Measurements from ENCODE around the gene CGB7.

The CGB7 gene

DNA sequence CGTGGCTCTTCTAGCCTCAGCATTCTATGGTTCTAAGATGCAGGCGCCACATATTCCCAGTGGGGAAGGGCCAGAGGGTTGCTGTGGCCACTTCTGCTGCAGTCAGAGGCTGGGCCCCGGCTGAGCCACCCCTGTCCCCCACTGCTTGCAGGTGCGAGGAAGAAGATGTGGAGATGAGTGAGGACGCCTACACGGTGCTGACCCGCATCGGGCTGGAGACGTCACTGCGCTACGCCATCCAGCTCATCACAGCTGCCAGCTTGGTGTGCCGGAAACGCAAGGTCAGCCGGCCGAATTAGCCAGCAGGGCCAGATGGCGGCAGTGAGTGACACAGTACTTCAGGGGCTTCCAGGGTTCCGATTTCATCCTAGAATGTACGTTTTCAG is 42.7 kb downstream of the CGB7 start:
- no peak for DNase-seq

DNA sequence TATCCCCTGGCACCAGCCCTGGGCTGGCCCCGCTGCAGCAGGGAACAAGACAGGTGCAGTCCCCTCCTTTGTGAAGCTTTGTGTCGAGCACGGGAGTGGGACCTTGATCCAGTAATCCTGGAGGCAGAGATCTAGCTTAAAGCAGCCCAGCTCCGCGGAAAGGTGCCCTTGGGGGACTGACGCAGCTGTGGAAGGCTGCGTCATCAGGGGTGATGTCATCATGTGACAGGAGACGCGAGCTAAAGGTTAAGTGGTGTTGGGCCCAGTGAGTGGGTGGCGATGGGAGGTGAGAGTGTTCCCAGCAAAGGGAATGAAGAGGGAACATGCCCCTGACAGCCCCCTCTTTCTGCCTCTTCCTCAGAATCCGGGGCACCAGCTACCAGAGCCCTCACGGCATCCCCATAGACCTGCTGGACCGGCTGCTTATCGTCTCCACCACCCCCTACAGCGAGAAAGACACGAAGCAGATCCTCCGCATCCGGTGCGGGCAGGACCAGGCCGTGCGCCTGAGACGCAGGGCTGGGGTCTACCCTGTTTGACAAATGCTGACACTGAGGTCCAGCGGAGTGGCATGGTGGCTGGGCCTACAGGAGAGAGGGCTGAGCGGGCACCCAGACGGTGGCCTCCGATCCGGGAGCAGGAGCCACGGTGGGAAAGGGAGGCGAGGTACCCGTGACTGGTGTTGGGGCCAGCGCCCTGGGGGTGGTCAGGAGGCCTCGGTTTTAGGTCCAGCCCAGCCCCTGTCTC is 43.3 kb downstream of the CGB7 start:
- DNase-seq, result no peak

DNA sequence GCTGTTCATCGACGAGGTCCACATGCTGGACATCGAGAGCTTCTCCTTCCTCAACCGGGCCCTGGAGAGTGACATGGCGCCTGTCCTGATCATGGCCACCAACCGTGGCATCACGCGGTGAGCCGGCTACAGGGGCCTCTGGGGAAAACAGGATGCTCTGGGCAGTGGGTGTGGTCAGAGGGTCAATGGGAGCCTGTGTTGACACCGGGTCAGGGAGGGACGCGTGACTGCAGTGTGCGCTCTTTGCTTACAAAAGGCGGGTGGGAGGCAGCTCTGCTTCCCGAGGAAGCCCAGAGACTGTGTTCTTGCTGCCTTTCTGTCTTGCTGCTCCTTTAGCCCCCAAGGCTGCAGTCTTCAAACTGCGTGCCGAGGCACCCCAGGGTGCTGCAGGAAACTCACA is 46.4 kb downstream of the CGB7 start:
- DNase-seq, result no peak

DNA sequence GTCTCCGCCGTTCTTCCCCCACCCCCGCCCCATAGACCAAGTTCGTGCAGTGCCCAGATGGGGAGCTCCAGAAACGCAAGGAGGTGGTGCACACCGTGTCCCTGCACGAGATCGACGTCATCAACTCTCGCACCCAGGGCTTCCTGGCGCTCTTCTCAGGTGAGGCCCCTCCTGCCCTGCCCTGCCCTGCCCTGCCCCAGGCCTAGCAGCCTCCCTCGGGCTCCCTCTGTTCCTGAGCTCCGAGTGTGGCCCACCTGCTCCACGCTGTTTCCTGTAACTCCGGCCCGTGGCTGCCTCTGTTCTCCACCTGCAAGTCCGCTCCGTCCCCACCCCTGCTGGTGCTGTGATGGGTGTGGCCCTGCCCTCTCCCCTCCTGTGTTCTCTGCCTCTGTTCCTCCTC is 47.1 kb downstream of the CGB7 start:
- DNase-seq, result no peak

- DNase-seq, result no peak
Measured at GRCh38 chr19:49009828-49010227, 47.7 kb downstream of the CGB7 start.

GRCh38 chr19:49006905-49007304 is 50.6 kb downstream of the CGB7 start:
- no peak for DNase-seq

DNA sequence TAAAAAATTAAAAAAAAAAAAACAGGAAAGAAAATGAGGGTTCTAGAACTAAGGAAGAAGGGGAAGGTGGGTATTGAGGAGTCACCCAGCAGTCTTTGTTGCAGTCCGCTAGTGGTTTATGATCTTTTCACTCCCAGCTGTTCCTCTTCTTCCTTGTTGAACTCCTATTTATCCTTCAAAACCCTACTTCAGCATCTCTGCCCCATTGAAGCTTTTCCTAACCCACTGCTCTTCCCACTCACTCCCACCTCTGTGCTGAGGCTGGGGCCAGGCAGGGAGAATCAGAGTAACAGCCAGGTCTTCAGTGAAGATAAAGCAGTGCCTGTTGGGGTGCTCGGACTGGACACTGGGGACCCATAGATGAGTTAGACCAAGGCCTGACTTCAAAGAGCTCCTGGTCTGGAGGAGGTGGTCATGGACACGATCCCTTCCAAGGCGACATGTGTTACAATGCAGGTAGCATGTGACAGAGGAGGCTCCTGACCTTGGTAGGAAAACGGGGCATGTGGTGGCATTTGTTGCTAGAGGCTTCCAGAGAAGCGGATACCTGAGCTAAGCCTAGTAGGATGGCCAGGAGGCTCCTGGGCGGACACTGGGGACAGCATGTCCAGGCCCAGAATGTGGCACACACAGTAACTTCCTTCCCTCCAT is 52.5 kb downstream of the CGB7 start:
- no peak for DNase-seq
